ENCODE data around the gene SPTBN4.
"Not testable (repeated sequence)": the region's sequence is repeated elsewhere in the genome, so short reads cannot be mapped to it uniquely, and the experiment has no call there.

SPTBN4 gene

DNA sequence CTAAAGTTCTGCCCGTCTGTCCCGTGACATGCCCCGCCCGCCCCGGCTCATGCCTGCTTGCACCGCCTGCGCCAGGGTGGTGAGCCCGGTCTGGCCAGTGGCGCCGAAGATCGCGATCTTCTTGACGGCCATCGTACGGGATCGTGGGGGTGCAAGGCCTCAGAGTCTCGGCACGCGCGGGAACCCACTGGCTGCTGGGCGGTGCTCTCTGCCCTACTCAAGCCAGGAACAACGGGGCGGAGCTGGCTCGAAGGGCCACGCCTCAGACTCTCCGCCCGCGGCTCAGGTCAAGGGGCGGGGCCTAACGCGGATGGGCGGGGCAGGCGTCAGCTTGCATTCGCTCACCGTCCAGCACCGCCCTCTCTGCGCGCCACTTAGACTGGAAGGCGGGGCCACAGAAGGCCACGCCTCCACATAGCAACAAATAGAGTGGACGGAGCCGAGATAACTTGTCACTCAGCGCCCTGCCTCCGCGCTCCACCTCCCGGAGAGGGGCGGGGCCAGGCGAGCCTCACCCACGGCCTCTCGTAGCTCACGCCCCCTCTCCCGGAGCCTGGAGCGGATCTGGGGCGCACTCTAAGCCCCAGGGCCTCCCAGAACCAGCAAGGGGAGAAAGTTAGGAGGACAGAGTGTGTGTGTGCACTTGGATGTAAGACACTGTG, 1.1 kb upstream of the SPTBN4 start, which contains the start of gene BLVRB:
TSS of gene BLVRB (minus strand) at position 189 of the 662 bp plus-strand sequence. CDS start at position 132, 57 bp downstream.
- DNase-seq = peak; percentile 100

DNA sequence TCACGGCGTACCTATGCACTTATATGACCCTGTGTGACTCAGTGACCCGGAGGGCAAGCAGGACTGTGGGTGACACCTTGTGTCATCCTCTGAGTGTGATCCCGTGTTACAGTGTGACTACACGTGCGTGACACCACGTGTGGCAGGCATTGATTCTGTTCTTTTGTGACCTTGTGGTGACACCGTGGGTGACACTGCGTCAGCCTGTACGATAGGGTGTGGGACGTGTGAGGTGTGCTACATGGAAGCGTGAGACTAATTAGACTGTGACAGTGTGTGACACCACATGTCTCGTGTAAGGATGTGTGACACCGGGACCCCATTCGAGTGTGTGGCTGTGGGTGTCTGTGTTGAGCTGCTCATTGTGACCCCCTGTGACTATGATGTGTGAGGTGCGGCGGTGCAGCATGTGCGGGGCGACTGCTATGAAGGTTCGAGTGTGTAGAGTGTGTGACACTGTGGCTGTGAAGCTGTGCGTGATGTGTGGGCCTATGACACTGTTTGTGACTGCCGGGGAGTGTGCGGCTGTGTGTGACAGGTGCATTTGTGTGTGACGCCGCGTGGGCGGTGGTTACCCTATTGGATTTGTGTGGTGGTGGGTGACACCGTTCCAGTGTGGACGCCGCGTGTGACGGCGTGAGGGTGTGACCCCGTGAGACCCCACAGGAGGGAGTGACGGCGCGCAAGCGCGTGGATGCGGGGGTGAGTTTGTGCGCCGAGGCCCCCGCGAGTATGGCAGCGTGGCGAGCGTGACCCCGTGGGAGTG, 399 bp upstream of the SPTBN4 start:
- no peak for DNase-seq

DNA sequence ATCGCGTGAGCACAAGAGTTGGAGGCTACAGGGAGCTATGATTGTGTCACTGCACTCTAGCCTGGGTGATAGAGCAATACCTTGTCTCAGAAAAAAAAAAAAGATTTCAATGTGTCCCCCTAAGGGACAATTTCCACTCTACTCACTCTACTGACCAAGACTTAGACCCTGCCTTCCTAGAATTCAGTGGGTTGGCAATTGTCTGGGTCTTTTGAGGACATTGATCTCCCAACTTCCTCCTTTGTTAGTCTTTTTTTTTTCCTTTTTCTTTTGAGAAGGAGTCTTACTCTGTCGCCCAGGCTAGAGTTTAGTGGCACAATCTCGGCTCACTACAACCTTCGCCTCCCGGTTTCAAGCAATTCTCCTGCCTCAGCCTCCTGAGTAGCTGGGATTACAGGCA, 2.2 kb downstream of the SPTBN4 start:
- no peak for DNase-seq

DNA sequence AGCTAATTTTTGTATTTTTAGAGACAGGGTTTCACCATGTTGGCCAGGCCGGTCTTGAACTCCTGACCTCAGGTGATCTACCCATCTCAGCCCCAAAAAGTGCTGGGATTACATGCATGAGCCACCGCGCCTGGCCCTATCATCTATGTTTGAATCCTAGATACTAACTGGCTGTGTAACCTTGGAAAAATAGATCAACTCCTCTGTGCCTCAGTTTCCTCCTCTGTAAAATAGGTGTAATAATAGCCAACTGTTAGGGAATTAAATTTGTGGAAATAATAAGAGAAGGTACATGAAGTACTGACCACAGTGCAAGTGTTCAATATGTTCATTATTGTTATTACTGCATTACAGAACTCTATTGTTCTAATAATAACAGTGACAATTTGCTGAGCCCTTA, 4.3 kb downstream of the SPTBN4 start:
- no peak for DNase-seq

DNA sequence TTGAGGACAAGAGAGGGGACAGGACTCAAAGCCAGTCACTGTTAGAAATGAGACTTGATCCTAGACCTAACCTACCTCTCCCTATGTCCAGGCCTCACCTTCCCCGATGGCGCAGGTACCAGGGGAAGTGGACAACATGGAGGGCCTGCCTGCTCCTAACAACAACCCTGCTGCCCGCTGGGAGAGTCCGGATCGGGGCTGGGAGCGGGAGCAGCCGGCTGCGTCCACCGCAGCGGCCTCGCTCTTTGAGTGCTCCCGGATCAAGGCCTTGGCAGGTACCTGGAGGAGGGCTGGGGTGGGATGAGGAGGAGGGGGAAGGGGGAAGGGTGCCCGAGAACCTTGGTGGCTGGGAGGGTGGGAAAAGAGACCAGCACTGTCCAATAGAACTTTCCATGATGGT, 5.7 kb downstream of the SPTBN4 start:
- DNase-seq = no peak

DNA sequence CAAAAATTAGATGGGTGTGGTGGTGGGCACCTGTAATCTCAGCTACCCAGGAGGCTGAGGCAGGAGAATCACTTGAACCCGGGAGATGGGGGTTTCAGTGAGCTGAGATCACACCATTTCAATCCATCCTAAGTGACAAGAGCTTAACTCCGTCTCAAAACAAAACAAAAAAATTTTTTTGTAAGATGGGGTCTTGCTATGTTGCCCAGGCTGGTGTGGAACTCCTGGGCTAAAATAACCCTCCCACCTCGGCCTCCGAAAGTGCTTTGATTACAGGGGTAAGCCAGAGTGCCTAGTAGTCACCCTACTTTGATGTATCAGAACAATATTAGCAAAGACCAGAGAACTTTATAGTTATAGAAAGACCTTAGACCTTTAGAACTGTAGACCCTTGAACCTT, 7.9 kb downstream of the SPTBN4 start:
- no peak for DNase-seq

DNA sequence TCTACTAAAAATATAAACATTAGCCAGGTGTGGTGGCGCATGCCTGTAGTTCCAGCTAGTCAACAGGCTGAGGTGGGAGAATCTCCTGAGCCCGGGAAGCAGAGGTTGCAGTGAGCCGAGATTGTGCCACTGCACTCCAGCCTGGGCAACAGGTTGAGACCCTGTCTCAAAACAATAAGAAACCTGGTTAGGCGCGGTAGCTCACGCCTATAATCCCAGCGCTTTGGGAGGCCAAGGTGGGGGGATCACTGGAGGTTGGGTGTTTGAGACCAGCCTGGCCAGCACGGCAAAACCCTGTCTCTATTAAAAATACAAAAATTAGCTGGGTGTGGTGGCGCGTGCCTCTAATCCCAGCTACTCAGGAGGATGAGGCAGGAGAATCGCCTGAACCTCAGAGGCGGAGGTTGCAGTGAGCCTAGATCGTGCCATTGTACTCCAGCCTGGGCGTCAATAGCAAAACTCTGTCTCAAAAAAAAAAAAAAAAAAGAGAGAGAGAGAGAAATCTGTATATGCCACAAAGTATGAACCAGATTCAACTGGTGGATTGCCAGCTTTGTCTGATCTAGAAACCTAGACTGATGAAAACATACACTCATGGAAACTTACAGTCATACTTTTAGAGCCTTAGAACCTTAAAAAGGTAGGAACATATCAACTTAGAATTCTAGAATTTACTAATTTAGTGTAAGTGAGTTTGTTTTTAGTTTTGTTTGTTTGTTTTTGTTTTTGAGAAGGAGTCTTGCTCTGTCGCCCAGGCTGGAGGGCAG, 9.3 kb downstream of the SPTBN4 start:
- not testable (repeated sequence) for DNase-seq

DNA sequence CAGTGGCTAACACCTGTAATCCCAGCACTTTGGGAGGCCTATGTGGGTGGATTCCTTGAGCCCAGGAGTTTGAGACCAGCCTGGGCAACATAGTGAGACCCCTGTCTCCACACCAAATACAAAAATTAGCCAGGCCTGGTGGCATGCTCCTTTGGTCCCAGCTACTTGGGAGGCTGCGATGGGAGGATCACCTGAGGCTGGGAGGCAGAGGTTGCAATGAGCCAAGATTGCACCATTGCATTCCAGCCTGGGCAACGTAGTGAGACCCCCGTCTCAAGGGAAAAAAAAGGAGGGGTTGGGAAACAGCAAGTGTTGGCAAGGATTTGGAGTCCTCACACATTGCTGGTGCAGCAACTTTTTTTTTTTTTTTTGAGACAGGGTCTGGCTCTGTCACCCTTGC, 19.2 kb downstream of the SPTBN4 start:
- DNase-seq = no peak

DNA sequence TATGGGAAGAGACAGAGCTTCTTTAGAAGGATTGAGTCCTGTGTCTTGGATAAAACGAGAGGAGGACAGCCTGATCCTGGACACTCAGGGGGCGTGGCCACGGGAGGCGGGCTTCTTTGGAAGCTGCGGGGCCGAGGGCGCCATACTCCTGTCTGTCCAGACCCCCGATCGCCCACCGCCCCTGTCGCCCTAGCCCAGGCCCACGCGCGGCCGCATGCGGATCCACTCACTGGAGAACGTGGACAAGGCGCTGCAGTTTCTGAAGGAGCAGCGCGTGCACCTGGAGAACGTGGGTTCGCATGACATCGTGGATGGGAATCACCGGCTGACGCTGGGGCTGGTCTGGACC, 23.1 kb downstream of the SPTBN4 start:
- DNase-seq = no peak

DNA sequence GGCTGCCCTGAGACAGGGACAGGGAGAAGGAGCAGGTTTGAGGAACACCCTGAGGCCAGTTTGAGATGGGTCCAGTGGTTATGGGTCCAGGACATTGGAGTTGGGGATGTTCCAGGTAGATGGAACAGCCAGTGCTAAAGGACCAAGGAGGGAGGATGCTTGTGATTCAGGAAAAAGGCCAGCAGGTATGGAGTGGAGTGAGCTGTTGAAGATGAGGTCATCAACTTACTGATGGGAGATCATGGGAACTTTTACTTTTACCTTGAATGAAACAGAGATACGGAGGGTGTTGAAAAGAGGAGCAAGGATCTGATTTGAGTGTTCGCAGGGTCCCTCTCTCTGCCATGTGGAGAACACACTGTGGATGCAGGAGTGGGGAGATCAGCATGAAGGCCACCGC, 25.5 kb downstream of the SPTBN4 start:
- DNase-seq = no peak

DNA sequence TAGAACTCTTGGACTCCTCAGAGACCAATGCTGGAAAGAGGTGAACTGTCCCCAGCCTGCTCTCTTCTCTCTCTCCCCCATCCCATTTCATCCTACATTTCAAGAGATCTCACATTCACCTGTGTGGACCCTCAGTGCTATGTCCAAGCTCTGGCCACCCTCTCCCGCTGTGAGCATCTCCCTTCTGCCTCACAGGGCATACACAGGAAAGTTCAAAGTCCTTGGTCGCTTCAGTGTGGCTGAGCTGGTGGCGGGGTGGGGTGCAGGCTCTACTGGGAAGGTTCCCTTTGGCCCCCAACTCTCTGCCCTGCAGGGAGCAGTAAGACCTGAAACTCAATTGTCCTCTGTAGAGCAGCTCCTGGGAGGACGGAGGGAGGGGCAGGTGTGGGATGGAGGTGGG, 27.0 kb downstream of the SPTBN4 start:
- DNase-seq = no peak

DNA sequence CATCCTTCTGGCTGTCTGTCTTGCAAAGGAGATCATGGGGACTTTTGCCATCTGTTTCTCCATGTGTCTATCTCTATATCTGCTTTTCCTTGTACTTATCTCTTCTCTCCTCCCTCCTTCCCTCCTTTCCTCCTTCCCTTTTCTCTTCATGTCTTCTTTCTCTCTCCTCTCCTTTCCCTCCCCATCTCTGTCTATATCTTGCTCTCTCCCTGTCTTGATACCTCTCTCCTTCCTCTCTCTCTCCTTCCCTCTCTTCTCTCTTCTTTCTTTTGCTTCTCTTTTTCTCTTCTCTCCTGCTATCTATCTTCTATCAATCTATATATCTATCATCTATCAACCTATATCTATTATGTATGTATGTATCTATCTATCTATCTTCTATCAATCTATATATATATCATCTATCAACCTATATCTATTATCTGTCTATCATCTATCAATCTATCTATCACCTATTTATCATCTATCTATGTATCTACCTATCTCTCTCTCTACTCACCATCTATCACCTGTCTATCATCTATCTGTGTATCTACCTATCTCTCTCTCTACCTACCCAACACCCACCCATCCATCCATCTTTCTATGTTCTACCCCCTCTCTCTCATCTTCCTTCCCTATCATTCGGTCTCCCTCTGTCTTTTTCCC, 27.5 kb downstream of the SPTBN4 start:
- no peak for DNase-seq

DNA sequence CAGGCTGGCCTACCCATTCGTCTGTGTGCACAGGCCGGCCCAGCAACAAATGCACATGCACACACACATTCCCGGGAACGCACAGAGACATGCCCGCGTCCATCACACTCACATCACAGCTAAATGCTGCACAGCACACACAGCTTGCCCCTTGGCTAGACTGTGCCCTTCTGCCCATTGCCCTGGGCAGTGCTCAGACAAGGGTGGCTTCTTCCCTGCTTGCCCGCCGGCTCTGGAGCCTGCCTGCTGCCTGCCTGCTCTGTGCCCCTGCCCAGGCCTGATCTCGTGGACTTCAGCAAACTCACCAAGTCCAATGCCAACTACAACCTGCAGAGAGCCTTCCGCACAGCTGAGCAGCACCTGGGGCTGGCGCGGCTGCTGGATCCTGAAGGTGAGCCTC, 30.4 kb downstream of the SPTBN4 start:
- no peak for DNase-seq

DNA sequence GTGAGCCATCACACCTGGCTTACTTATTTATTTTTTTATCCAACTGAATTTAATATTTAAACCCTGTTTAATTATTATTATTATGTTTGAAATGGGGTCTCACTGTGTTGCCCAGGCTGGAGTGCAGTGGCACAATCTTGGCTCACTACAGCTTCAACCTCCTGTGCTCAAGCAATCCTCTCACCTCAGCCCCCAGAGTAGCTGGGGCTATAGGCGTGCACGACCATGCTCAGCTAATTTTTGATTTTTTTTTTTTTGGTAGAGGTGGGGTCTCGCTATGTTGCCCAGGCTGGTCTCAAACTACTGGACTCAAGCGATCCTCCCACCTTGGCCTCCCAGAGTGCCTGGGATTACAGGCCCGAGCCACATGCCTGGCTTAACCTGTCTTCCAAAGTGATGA, 32.5 kb downstream of the SPTBN4 start:
- DNase-seq = no peak

DNA sequence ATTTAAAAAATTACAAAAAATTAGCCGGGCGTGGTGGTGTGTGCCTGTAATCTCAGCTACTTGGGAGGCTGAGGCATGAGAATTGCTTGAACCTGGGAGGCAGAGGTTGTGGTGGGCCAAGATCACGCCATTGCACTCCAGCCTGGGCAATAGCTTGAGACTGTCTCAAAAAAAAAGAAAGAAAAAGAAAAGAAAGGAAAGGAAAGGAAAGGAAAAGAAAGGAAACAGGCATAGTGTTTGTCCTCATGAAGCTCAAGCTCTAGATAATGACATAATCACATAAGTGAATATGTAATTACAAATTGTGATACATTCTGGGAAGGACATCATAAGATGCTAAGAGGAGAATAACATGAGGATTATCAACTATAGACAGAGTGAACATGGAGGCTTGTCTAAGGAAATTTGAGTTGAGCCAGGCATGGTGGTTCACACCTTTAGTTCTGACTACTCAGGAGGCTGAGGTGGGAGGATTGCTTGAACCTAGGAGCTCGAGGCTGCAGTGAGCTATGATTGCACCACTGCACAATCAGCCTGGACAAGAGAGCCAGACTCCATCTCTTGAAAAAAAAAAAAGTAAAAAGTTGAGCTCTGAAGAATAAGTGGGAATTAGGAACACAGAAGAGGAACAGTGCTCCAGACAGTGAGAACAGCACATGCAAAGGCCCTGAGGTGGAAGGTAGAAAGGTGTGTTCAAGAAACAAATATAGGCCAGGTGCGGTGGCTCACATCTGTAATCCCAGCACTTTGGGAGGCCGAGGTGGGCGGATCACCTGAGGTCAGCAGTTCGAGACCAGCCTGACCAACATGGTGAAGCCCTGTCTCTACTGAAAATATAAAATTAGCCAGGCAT, 34.1 kb downstream of the SPTBN4 start:
- not testable (repeated sequence) for DNase-seq

DNA sequence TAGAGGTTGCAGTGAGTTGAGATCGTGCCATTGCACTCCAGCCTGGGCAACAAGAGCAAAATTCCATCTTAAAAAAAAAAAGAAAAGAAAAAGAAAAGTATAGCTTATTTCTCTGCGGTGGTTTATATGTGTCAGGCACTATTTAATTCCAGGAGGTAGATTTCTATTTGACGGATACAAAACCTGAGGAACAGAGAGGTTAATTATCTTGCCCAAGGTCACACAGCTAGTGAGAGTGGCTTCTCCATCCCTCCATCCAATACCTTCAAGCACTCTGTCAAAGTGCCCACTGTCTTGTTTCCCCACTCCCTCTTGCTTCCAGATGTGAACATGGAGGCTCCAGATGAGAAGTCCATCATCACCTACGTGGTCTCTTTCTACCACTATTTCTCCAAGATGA, 34.8 kb downstream of the SPTBN4 start:
- no peak for DNase-seq

DNA sequence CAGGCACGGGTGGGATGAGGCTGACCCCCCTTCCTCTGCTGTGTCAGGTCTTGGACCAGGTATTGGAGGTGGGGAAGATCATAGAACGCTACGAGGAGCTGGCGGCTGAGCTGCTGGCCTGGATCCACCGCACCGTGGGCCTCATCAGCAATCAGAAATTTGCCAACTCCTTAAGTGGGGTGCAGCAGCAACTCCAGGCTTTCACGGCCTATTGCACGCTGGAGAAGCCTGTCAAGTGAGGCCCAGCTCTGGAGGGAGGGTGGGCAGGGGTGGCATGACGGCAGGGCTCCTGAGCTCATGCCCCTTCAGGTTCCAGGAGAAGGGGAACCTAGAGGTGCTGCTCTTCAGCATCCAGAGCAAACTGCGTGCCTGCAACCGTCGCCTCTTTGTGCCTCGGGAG, 35.3 kb downstream of the SPTBN4 start:
- no peak for DNase-seq

DNA sequence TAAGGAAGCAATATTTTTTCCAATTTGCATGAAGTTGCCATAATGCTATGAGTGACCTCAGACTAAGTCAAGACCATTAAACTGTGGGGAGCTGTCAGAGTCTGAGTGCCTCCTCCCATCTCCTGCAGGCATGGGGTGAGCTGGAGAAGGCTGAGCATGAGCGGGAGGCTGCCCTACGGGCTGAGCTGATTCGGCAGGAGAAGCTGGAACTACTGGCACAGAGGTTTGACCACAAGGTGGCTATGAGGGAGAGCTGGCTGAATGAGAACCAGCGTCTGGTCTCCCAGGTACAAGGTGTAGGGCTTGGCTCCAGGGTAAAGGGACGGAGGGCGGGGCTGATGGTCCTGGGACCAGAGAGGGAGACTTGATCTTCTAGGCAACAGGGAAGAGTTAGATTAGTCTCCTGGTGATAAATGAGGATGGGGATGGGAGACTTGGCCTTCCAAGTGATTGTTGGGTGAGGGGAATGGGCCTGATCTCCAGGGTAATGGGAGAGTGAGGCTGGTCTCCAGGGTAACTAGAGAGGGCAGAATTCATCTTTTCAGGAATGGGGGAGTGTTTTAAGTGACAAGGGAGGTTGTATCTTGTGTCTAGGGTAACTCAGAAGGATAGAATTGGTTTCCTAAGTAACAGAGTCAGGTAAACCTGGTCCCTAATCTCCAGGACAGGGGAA, 36.0 kb downstream of the SPTBN4 start:
- DNase-seq = no peak

DNA sequence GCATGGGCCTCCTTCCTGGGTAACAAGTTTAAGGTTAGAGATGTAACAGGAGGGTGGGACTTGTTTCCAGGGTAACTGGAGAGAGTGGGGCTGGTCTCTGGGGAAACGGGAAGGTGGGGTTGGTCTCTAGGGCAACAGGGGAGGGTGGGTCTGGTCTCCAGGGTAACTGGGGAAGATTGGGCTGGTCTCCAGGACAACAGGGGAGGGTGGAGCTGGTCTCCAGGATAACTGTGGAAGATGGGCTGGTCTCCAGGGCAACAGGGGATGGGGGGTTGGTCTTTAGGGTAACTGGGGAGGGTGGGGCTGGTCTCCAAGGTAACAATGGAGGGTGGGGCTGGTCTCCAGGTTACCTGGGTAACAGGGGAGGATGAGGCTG, 36.5 kb downstream of the SPTBN4 start:
- DNase-seq = peak; percentile 65

DNA sequence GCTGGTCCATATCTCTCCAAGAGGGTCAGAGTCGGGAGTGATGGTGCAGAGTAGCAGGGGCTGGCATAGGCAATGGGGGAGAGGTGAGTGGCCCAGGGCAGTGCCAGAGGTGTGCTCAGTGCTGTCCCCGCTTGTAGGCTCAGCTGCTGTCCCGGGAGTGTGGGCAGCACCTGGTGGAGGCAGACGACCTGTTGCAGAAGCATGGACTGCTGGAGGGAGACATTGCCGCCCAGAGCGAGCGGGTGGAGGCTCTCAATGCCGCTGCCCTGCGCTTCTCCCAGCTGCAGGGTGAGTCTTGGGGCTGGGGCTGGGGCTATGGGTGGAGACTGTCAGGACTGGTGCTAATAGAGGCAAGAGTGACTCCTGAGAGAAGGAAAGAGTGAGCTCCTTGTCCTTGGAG, 39.3 kb downstream of the SPTBN4 start:
- no peak for DNase-seq

DNA sequence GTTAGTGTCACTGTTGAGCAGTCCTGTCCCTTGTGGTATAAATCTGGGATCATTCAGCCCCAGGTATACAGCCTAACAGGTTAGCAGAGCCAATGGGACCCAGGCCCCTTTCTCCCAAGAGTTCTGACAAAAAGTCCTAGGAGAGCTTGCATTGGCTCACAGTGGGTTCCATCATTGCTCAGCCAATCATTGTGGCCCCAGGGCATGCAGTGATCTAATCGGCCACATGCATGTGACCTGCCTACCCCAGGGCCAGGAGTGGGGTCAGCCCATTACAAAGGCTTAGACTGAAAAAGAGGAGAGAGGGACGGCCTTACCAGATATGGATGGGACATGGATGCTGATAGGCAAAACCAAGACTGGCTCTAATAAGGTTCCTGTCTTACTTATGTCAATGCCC, 41.1 kb downstream of the SPTBN4 start:
- no peak for DNase-seq

DNA sequence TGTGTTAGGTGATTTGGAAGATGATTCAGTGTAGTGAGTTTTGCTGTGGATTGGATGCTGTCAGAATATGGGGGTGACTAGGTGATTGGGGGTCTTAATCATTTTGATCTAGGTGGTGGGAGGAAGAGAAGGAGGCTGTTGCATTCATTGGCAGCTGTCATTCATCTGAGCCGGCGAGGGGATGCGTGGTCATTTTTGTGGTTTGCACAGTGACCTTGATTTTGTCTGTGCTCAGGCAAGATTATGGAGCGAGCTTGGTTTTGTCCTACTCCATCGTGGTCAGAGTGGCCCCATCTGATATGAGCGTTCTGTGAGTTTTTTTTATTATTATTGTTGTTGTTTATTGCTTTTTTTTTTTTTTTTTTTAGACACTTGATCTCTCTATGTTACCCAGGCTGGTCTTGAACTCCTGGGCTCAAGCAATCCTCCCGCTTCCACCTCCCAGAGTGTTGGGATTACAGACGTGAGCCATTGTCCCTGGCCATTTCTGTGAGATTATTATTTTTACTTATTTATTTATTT, 42.0 kb downstream of the SPTBN4 start:
- no peak for DNase-seq
